GM12864 (cell line): ENCODE data around the gene ZNF638.
"Not testable (repeated sequence)": the region's sequence is repeated elsewhere in the genome, so short reads cannot be mapped to it uniquely, and the experiment has no call there.

Experiments used
- DNase-seq: peaks from one replicate; pipeline ENCODE4 v3.0.0-alpha.2; 2011; ENCODE audit warnings: low read depth
- H3K4me3 ChIP-seq: 2 replicates; pipeline ENCODE4 v1.5.1; 2011; ENCODE audit warnings: mild to moderate bottlenecking, low read depth, low read length, control low read depth
- CTCF ChIP-seq: IDR thresholded peaks from 2 replicates; pipeline ENCODE4 v1.5.1; 2011; ENCODE audit warnings: low read depth, mild to moderate bottlenecking, moderate library complexity, low read length, control low read depth, inconsistent platforms; ENCODE audit errors: missing control alignments

The ZNF638 gene

DNA sequence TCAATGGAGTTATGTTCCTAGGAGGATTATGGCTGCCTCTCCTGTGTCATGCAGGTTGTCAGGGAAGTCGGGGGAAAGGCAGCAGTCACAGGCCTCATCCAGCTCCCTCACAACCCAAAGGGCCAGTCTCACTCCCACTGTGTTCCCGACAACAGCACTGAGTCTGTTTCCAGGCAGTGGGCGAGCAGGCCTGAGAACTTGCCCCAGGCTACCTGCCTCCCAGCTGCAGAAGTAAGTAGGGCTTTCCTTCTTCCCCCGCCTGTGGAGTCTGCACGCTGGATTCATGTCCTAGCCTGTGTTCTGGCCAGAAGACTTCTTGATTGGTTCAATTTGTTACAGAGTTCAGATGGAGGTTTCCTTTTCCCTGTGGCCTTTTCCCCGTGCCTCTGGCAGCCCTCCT lies 8.2 kb upstream of the ZNF638 start:
- TF ChIP-seq CTCF, result no peak
- no peak overlapping the region for H3K4me3 ChIP-seq
- no peak for DNase-seq

GRCh38 chr2:71326968-71327367 lies 4.6 kb upstream of the ZNF638 start:
- TF ChIP-seq CTCF, result no peak
- DNase-seq, result no peak
- no peak overlapping the region for H3K4me3 ChIP-seq

GRCh38 chr2:71327916-71328315 lies 3.7 kb upstream of the ZNF638 start:
- no peak for TF ChIP-seq CTCF
- H3K4me3 ChIP-seq, result no peak overlapping the region
- no peak for DNase-seq

DNA sequence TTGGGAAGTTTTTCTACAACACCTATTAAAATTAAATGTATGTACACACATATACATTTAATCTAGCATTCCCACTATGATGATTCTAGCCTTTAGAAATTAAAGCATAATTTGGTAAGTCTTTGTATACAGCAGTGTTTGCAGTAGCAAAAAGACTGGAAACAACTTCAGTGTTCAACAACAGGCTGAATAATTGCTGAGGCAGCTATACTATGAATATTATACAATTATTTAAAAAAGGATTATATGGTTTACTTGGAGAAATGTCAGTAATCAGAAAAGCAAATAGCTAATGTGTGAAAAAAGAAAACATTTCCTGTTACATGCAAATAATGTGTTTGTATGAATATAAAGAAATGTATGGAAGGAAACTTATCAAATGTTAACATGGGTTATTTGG lies 1.4 kb upstream of the ZNF638 start:
- TF ChIP-seq CTCF, result no peak
- DNase-seq, result no peak
- no peak overlapping the region for H3K4me3 ChIP-seq

GRCh38 chr2:71330585-71331330 lies 824 bp upstream of the ZNF638 start:
- peak overlapping the region; percentile 100; the same call in 1 of the 2 replicates for H3K4me3 ChIP-seq
- DNase-seq, result no peak
- no peak for TF ChIP-seq CTCF

DNA sequence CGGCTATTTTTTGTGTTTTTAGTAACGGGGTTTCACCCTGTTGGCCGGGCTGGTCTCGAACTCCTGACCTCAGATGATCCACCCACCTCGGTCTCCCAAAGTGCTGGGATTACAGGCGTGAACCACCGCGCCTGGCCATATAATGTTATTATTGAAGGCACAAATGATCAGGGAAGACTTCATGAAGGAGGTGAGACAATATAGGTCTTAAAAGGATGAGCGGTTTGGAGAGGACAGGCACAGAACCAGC lies 326 bp upstream of the ZNF638 start:
- not testable (repeated sequence) for DNase-seq
- peak overlapping the region; percentile 100 for H3K4me3 ChIP-seq

DNA sequence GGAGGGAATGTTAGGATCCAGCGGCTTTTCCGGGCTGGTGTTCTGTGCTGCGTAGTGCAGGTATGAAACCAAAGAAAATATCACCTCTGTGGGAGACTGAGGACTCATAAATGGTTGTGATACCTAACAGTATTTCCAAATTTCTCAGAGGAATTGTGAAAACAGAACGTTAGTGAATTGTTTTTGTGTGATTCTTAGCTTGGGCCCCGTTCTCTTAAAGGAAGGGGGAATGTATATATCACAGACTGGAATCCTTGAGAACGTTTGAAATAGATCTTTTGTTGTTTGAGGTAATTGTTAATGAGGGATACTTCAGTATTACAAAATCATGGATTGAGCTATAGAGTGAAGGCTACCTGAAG lies 834 bp downstream of the ZNF638 start:
- TF ChIP-seq CTCF, result no peak
- no peak for DNase-seq
- H3K4me3 ChIP-seq, result peak overlapping the region; percentile 100

GRCh38 chr2:71333619-71334018 lies 2.0 kb downstream of the ZNF638 start:
- TF ChIP-seq CTCF, result no peak
- peak overlapping the region; percentile 100; the same call in 1 of the 2 replicates for H3K4me3 ChIP-seq
- no peak for DNase-seq
